A549 treated with RU486 at 1 μM for 4 hours (cell line): ENCODE data around the gene PITHD1. TPM values are rescaled to one million over a fixed set of nuclear protein-coding genes. Genes with fewer than 3 reads are reported as not detected.

Experiments
- total RNA-seq: library from RNA; stranded (reverse); fragments of 200-300 nt; extraction: Qiagen RNA extraction; gene quantifications from 5 replicates; pipeline ENCODE4 v1.2.3, GENCODE V29; 2022; ENCODE audit warnings: low read depth

PITHD1 gene, protein sequence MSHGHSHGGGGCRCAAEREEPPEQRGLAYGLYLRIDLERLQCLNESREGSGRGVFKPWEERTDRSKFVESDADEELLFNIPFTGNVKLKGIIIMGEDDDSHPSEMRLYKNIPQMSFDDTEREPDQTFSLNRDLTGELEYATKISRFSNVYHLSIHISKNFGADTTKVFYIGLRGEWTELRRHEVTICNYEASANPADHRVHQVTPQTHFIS
- total RNA-seq: 31.0 to 42.0 TPM (median 38.2 TPM) in 5 replicates

DNA sequence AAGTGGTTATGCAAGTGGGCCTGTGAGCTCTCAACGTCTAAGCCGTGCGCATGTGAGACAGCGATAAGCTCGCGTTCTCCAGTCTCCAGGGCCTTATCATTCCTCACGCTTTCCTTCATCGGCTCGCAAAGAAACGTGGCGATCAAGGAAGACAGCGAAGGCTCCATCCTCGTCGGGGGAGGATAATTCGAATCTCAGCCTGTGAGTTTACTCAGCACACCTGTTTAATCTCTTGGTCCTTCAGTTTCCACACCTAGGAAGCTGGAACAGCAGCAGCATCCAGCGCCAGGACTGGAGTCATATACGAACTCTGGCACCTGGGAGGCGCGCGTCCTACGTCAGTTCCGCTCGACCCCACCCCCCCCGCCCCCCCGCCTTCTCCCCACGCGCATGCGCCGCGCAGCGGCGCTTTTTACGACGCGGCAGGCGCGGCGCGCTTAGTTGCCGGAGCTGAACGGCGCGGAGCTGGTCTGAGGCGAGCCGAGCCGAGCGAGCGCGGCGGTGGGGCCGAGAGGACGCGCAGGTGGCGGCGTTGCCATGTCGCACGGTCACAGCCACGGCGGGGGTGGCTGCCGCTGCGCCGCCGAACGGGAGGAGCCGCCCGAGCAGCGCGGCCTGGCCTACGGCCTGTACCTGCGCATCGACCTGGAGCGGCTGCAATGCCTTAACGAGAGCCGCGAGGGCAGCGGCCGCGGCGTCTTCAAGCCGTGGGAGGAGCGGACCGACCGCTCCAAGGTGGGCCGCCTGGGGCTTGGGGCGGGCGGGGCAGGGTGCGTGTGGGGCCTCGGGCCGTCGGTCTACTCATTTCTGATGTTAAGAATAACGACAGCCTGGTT lies at the start of gene PITHD1:
Gene PITHD1 (plus strand): TSS at position 440 of the 836 bp plus-strand sequence. CDS start 98 bp downstream, at position 538.

DNA sequence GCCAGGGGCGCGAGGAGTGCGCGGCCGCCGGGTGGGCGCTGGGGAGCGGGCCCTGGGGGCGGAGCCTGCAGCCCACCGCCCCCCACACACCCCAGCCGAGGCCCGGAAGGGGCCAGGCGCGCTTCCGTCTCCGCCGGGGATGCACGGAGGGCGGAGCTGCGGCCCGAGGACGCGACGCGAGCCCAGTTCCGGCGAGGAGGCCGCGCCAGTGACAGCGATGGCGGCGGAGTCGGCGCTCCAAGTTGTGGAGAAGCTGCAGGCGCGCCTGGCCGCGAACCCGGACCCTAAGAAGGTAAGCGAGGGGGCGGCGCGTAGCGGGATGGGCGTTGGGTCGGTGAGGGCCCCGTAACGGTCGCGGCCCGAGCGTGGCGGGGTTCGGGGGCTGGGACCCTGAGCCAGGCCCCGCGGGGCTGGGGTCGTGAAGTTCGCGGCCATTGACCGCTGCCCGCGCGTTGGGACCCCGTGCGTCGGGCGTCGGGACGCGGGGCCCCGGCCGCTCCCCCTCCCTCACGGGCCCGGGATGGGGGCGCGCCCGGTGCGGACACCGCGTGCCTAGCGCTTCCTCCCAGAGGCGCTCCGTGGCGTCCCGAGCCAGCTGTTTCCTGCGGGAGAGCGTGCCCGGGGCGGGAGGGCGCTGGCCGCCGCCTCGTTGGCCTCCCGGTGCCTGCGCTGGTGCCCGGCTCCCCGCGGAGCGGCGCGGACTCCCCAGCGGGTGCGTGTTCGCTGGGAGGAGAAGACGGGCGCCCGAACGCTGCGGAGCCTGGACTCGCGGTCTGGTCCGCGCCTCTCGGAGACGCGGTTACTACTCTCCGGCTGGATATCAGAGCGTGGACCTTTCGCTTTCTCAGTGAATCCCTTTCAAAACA lies 34.7 kb upstream of the PITHD1 start, which contains the start of gene ELOA:
Gene ELOA (plus strand): TSS at position 185 of the 866 bp plus-strand sequence. CDS start 33 bp downstream, at position 218.

DNA sequence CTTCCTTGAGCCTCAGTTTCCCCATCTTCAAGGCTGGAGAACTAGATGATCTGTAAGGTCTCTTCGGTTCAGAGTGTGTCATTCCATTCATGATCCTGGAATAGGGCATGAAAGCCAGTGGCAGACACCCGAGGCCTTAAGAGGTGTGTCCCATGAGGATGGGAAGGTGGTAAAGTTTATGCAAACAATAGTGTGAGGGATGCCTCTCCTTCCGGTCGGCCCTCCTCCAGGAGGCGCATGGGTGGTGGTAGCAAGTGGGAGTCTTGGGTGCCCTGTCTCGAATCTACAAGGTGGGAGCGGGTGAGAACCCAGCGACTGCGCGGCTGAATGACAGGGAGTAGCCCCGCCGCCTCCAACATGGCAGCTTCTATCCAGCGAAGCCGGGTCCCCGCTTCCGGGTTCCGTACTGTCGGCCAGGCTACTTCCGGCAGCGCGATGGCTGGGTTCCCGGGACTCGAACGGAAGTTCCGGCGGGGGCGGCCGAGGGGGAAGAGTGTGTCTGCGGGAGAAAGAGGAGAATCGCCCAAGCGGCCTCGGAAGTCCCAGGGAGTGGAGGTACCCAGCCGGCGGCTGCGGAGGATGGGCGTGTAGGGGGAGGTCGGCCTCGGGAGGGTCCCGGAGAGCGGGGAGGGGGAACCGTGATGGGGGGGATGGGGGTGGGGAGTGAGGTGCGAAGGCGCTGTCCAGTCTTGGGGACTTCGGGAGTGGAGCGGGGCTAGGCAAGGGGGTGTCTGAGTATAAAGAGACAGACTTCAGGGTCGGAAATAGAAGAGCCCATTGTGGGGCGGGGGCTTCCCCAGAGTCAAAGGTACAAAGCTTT lies 12.7 kb downstream of the PITHD1 start, which contains the start of gene LYPLA2:
Gene LYPLA2 (plus strand): TSS at position 450 of the 820 bp plus-strand sequence. CDS start 1,538 bp downstream, outside the sequence.

GRCh38 chr1:23800400-23801337 lies 22.5 kb downstream of the PITHD1 start, which contains the start of gene GALE:
TSS of gene GALE (minus strand) at chr1:23800754. CDS start at chr1:23799007, 1,747 bp downstream.

DNA sequence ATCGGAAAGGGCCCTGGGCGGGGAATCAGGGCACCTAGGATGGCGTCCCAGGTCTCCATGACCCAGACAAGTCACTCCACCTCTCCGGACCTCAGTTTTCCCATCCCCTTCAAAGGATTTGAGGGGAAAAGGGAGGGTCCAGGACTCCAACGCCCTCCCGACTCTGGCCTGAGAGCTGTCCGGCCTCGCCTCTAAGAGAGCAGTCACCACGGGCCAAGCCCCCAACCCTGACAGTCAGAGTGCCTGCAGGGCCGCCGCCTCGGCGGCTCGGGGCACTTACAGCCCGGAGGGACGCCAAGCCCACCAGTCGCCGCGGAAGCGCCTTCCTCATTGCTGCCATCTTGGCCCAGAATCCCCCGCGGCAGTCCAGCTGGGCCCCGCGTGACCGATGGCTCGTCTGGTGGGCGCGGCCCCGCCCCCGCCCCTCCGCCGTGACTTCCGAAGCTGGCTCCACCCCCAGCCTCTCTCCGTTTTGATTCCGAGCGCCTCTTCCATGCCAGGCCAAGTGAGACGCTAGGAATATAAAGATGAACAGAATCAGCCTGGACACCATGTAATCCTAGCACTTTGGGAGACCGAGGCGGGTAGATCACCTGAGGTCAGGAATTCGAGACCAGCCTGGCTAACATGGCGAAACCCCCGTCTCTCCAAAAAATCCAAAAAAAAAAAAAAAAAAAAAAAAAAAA lies 47.0 kb downstream of the PITHD1 start, which contains the start of gene HMGCL:
Gene HMGCL (minus strand): TSS at position 354 of the 686 bp plus-strand sequence. CDS start 14 bp downstream, at position 340.

Other genes with a start within 250 kb of the PITHD1 start
- gene E2F2, start 247.2 kb upstream of the PITHD1 start, total RNA-seq: 2.8 to 3.4 TPM (median 2.9 TPM) in 5 replicates
- 250 to 414 TPM (median 352 TPM) in 5 replicates for gene ID3, start 218.9 kb upstream of the PITHD1 start, total RNA-seq
- 1,340 to 1,601 TPM (median 1,411 TPM) in 5 replicates for gene RPL11, start 86.6 kb upstream of the PITHD1 start, total RNA-seq
- gene ELOA, start 34.9 kb upstream of the PITHD1 start, total RNA-seq: 25.9 to 33.7 TPM (median 26.9 TPM) in 5 replicates
- gene LYPLA2, start 12.7 kb downstream of the PITHD1 start, total RNA-seq: 53.7 to 62.8 TPM (median 57.9 TPM) in 5 replicates
- gene GALE, start 22.3 kb downstream of the PITHD1 start, total RNA-seq: 68.2 to 85.6 TPM (median 72.5 TPM) in 5 replicates
- 10.7 to 14.7 TPM (median 13.0 TPM) in 5 replicates for gene HMGCL, start 47.0 kb downstream of the PITHD1 start, total RNA-seq
- gene FUCA1, start 89.9 kb downstream of the PITHD1 start, total RNA-seq: 6.7 to 11.3 TPM (median 9.7 TPM) in 5 replicates
- not detected in 5 replicates for gene CNR2, start 134.9 kb downstream of the PITHD1 start, total RNA-seq
- 29.7 to 41.1 TPM (median 34.3 TPM) in 5 replicates for gene PNRC2, start 181.4 kb downstream of the PITHD1 start, total RNA-seq
- 65.5 to 94.6 TPM (median 85.0 TPM) in 5 replicates for gene SRSF10, start 201.9 kb downstream of the PITHD1 start, total RNA-seq